AG04449 (cell line): Measurements from ENCODE around the gene CRTC1.
"Not testable (repeated sequence)": the region's sequence is repeated elsewhere in the genome, so short reads cannot be mapped to it uniquely, and the experiment has no call there.

Experiments
- CTCF ChIA-PET: fragments of 350-600 bp; formaldehyde crosslinking; extraction: SDS; loops from one replicate; lab custom pipeline; 2021; ENCODE audit warnings: antibody characterized with exemption; lab: Yijun Ruan, JAX
- POLR2A ChIA-PET: fragments of 400-600, 350-600 bp; formaldehyde crosslinking; extraction: SDS; loops from one replicate; lab custom pipeline; 2020; ENCODE audit warnings: antibody characterized with exemption, inconsistent platforms; lab: Yijun Ruan, JAX
- DNase-seq: peaks from one replicate; pipeline ENCODE4 v3.0.0-alpha.2; 2010; ENCODE audit warnings: low read depth, low spot score
- H3K4me3 ChIP-seq: 2 replicates; pipeline ENCODE4 v1.5.1; 2011; ENCODE audit warnings: low read depth, mild to moderate bottlenecking, control low read depth, low read length
- TF ChIP-seq, protein P1 (sequence below): IDR thresholded peaks from one replicate; pipeline ENCODE4 v1.5.1; 2011; ENCODE audit warnings: mild to moderate bottlenecking, moderate library complexity, low read length, control low read depth, inconsistent platforms; ENCODE audit not compliant: insufficient read depth; ENCODE audit errors: missing control alignments

The CRTC1 gene

DNA sequence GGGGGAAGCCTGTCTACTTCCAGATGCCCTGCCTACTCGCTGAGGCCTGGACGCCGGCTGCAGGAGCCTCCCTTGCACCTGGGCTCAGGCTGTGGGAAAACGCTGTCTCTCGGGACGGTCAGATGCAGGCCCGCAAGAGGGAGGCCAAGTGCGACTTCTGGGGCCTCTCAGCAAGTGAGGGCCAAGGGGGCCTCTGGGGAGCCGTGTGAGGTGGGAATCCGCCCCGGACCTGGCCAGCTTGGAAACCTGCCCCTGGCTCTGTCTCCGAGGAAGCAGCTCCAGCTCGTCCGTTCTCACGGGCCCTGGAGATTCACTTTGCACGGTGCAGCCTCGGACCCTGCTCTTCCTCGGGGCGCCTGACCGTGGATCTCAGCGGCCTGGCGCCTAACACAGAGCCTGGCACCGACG lies 11.4 kb upstream of the CRTC1 start:
- POLR2A ChIA-PET, result no interaction called here
- no peak overlapping the region for H3K4me3 ChIP-seq
- no peak for DNase-seq
- TF ChIP-seq, protein P1, sequence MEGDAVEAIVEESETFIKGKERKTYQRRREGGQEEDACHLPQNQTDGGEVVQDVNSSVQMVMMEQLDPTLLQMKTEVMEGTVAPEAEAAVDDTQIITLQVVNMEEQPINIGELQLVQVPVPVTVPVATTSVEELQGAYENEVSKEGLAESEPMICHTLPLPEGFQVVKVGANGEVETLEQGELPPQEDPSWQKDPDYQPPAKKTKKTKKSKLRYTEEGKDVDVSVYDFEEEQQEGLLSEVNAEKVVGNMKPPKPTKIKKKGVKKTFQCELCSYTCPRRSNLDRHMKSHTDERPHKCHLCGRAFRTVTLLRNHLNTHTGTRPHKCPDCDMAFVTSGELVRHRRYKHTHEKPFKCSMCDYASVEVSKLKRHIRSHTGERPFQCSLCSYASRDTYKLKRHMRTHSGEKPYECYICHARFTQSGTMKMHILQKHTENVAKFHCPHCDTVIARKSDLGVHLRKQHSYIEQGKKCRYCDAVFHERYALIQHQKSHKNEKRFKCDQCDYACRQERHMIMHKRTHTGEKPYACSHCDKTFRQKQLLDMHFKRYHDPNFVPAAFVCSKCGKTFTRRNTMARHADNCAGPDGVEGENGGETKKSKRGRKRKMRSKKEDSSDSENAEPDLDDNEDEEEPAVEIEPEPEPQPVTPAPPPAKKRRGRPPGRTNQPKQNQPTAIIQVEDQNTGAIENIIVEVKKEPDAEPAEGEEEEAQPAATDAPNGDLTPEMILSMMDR, result no peak
- CTCF ChIA-PET, result interaction anchor here (1.8 to 2.0 kb wide), 2 partner anchors 11 to 176 kb away, joined by 4 to 5 read pairs; no protein-coding TSS in a partner anchor

DNA sequence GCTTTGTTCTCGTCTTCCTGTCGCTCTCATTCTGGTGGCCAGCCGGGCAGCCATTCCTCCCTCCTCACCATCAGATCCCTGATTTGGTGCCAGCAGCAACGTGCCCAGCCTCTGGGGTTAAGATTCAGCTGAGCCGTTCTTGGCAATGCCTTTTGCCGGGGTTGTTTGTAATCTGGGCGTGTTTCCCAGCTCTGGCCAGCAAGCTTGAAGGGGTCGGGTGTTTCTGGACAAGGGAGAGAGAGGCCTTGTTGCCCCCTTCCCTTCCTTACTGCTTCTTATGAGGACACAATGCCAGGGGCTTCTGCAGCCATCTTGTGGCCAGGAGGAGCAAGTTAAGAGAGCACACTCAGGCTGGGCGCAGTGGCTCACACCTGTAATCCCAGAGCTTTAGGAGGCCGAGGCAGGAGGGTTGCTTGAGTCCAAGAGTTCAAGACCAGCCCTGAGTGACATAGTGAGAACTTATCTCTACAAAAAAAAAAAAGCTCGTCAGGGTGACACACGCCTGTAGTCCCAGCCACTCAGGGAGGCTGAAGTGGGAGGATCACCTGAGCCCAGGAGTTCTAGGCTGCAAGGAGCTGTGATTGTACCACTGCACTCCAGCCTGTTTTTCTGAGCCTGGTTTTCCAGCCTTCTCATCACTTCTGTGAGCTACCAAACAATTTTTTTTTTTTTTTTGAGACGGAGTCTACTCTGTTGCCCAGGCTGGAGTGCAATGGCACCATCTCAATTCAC lies 10.7 kb upstream of the CRTC1 start:
- TF ChIP-seq, protein P1, result peak; percentile 20
- ChIA-PET POLR2A (no interaction called here), CTCF (interaction anchor here (1.3 to 2.0 kb wide), 3 partner anchors 12 to 210 kb away, joined by 4 to 5 read pairs (median 4); no protein-coding TSS in a partner anchor)
- no peak overlapping the region for H3K4me3 ChIP-seq
- no peak for DNase-seq

DNA sequence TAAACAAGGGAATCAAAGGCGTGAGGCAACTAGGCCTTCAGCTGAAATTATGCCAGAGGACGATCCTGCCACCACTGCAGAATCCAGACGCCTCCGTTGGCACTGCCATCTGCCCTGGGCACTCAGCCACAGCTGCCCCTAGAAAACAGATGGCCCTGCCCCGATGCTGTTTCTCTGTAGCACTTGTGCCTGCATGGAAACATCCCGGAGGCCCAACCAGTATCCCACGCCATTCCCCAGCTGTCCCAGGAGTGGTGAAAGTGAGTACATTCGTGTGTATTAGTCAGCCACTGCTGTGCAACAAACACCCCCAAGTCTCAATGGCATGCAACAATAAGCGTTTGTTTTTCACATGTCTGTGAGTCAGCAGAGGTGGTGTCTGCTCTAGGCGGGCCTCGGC lies 8.9 kb upstream of the CRTC1 start:
- ChIA-PET POLR2A (no interaction called here), CTCF (interaction anchor here (0.7 to 1.0 kb wide), 2 partner anchors 81 to 82 kb away, joined by 3 read pairs; no protein-coding TSS in a partner anchor)
- TF ChIP-seq, protein P1, result no peak
- DNase-seq, result no peak
- H3K4me3 ChIP-seq, result no peak overlapping the region

DNA sequence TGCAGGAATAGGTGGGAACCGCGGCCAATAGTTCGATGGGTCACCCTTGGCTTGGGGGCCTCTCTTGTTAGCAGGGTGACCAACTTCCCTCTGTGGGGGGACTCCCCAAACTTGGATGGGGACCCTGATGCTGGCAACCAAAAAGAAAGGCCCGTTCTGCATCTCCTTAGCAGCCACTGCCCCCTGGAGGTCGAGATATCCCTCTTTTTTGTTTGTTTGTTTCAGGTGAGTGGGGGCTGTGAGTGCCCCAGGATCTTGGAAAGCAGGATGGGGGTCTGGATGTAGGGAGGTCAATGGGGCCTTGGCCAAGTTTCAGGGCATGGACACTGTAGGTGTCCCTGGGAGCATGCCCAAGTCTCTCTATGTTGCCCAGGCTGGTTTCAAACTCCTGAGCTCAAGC lies 7.7 kb upstream of the CRTC1 start:
- TF ChIP-seq, protein P1, result peak; percentile 31
- no peak for DNase-seq
- ChIA-PET POLR2A (no interaction called here), CTCF (interaction anchor here (0.9 to 1.8 kb wide), 7 partner anchors 10 to 225 kb away, joined by 3 to 11 read pairs (median 4); partner anchors contain the start of gene REX1BD)
- no peak overlapping the region for H3K4me3 ChIP-seq

DNA sequence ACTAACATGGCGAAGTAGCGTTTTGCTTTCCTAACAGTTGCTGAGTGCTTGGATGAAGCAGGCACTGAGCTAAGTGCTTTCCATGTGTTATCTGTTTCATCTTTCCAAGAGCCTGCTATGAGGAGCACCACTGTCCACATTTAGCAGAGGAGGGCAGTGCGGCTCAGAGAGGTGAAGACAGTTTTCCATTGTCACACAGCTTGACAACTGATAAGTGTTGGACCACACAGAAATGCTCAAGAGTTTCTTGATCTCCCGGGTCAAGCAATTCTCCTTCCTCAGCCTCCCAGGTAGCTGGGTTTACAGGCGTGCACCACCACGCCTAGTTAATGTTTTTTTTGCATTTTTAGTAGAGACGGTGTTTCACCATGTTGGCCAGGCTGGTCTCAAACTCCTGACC lies 6.8 kb upstream of the CRTC1 start:
- no peak overlapping the region for H3K4me3 ChIP-seq
- POLR2A ChIA-PET, result no interaction called here
- no peak for DNase-seq
- TF ChIP-seq, protein P1, result no peak
- CTCF ChIA-PET, result interaction anchor here (1.2 to 1.8 kb wide), 6 partner anchors 9 to 226 kb away, joined by 3 to 11 read pairs (median 4); partner anchors contain the start of gene REX1BD

DNA sequence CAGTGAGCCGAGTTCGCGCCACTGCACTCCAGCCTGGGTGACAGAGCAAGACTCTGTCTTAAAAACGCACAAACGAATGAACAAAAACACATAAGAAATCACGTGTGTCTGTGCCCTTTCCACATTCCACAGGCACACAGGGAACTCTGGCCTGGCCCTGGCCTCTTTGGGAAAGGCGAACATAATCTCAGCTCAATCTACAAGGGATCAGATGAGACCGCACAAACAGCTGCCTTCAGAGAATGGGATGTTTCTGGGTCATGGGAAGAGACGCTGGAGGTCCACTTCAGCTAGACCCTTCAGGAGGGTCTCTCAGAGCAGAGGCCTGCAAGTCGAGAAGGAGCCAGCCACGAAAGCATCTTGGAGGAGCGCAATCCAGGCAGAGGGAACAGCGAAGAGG lies 6.3 kb upstream of the CRTC1 start:
- no peak overlapping the region for H3K4me3 ChIP-seq
- ChIA-PET POLR2A (no interaction called here), CTCF (interaction anchor here (1.2 to 1.8 kb wide), 5 partner anchors 8 to 226 kb away, joined by 3 to 11 read pairs (median 5); partner anchors contain the start of gene REX1BD)
- TF ChIP-seq, protein P1, result no peak
- DNase-seq, result no peak

DNA sequence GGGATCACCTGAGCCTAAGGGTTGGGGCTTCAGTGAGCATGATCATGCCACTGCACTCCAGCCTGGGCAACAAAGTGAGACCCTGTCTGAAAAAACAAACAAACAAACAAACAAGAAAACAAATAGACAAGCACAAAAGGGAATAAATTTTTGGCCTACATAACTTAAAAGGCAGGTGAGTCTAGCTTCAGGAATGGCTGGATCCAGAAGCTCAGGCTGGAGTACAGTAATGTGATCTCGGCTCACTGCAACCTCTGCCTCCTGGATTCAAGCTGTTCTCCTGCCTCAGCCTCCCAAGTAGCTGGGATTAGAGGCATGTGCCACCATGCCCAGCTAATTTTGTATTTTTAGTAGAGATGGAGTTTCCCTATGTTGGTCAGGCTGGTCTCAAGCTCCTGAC lies 3.3 kb upstream of the CRTC1 start:
- CTCF ChIA-PET, DNase-seq, POLR2A ChIA-PET, H3K4me3 ChIP-seq: not testable (repeated sequence)
